Pulmonary artery endothelial cell (primary cell): Measurements from ENCODE around the gene RAD51B. TPM values are rescaled to one million over a fixed set of nuclear protein-coding genes. Genes with fewer than 3 reads are reported as not detected.

Experiments used
- DNase-seq: peaks from one replicate; pipeline ENCODE4 v3.0.0-alpha.2; 2011; ENCODE audit warnings: low read depth, low spot score
- total RNA-seq: library from RNA; depleted of rRNA; stranded (reverse); fragments of >200 nt; gene quantifications from 2 replicates; pipeline ENCODE4 v1.2.3, GENCODE V29; 2014

The RAD51B gene
- total RNA-seq, 1 donor from 2014 or later, result 9.8 TPM

DNA sequence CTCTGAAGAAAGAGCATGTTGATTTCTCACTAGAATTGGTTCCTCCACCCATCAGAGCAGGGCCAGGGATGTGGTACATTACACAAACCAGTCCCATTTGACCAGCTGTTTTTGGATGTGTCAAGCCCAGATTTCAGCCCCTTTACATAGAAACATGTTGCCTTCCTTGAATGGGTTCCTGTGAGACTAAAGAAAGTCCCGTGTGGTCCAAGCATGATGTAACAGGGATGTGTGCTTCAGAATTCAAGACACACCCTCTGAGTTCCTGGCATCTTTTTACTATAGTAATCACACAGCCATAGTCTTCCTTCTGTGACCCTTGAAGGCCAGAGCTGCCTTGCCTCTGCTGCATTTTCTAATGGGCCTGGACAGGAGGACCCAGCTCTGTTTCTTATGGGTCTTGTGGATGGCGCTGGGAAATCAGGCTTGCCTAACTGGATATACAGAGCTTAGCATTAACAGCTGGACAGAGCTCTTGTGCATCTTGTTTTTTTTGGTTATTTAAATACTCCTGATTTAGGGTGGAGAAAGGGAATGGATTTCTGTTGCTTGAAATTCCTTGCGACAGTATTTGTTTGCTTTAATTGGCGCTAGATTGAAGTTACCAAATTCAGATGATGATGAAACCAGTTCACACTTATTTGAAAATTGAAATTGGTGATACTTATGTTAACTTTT, 632.3 kb downstream of the RAD51B start:
- DNase-seq, result no peak

DNA sequence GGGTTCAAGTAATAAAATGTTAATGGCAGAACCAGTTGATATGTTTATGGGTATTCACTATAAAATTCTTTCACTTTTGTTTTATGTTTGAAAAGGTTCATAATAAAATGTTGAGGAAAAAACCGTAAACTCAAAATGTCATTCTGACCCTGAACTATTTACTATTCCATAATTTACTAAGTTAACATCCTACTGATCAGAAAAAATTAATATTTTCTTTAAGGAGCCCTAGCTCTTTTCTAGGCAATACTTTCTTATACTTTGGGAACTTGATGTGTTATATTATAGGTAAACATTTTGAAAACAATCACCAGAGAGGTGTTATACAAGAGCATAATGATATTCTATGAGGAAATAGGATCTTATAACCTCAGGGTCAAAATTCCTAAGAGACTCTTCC, 638.7 kb downstream of the RAD51B start:
- no peak for DNase-seq

DNA sequence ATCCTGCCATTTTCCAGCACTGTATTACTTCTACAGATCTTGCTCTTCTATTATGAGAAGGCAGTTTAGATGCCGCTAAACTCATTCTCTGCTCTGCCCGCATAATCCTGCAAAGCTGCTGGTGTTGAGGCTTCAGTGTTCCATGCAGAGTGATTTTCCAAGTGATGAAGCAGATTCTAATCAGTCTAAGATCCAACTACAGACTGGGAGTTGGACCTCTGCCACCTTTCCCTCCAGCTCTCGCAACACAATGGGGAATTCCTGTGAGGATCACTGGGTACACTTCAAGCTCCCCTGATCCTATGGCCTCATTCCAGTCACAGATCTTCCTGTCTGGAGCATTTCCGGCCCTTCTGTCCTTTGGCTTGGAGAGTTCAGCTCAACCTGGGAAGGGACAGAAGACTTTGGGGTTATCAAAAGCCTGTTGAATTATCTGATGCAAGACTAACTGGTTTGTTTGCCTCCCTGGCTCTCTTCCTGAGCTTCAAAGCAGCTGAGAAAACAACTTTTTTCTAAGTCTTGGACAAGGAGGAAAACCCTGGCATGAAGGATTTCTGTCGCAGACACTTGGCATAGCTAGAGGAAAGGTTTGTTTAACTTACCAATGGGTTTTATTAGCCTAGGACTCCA, 639.4 kb downstream of the RAD51B start:
- DNase-seq, result peak; percentile 95

DNA sequence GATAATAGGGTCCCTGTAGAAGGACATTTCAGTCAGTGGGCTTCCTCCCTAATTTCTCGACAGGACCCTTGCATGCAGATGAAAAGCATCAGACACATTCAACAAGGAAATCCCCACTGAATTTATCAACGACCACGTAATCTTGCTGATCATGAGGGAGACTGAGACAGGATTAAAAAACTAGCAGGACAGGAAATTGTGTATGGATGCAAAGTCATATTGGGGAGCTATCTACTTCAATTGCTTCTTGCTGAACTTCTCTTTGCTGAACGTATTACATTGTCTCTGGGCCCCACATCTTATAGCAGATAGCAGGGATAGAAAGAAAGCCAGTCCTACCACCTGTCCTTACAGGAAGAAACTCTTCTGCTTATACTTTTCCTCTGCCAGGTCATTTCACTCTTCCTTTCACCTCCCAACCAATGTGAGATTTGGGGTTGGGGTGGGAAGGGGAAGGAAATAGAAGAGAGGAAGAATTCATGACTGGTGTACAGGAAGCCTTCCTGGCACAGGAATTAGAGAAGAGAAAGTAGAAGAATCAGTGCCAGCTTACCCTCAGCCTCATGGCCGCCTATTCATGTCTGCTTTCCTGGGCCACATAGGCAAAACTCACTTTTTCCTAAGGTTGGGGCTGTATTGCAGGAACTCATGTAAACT, 640.0 kb downstream of the RAD51B start:
- DNase-seq, result no peak

DNA sequence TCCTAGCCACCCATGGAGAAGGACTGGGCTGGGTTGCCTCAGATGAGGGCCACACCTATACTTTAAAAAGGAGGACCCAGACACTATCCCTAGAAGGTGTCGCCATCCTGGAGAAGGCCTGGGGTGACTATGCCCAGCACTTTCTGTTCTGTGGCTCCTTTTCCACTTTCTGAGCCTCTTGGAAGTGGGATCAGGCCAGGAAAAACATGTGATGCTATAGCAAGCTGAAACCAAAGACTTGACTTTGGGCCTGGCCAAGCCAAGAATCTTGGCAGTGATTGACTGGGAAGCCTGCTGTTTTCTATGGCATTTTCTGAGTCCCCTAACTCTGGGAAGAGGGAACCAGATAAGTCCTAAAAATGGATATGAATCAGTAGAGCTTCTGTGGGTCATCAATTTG, 641.0 kb downstream of the RAD51B start:
- DNase-seq, result no peak

DNA sequence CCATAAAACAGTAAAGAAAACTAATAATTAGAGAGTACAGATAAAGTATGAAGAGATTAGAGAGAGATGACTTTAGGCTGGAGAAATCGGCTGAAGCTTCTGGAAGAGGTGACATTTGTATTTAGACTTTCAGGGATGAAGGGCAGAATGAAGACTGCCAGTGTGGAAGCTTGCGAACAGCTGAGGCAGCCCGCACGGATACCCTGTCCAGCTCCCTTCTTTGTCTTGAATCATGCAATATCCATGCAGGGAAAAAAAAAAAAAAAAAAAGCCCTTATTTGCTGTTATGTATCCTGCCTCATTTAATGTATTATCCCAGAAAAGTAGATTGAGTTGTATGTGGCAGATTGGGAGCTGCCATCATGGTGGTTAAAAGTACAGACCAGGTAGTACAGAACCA, 641.5 kb downstream of the RAD51B start:
- DNase-seq, result no peak

DNA sequence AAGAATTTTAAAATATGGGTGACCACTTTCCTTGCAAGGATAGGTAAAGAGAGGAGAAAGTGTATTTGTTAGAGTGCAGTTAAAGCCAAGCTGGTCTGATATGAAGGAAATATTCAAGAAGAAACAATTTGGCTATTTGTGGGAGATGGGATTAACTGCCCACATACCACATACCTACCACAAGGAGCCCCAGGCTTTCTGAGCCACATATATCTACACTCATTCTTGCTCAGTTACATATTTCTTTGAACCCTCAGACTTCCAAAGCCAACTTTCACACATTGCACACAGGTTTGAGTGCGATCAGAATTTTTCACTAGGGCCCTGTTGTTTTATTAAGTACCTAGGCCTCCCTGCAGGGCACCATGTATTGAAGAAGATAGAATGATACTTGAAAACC, 643.1 kb downstream of the RAD51B start:
- DNase-seq, result no peak

DNA sequence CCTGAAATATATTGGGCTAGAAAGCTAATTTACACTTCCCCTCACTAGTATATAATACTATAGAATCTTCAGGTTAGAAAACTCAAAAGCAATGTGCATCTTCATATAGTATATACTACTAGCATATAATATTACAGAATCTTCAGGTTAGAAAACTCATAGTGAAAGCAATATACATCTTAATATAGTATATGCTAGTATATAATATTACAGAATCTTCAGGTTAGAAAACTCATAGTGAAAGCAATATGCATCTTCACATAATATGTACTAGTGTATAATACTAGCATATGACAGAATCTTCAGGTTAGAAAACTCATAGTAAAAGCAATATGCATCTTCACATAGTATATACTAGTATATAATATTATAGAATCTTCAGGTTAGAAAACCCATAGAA, 643.7 kb downstream of the RAD51B start:
- no peak for DNase-seq

DNA sequence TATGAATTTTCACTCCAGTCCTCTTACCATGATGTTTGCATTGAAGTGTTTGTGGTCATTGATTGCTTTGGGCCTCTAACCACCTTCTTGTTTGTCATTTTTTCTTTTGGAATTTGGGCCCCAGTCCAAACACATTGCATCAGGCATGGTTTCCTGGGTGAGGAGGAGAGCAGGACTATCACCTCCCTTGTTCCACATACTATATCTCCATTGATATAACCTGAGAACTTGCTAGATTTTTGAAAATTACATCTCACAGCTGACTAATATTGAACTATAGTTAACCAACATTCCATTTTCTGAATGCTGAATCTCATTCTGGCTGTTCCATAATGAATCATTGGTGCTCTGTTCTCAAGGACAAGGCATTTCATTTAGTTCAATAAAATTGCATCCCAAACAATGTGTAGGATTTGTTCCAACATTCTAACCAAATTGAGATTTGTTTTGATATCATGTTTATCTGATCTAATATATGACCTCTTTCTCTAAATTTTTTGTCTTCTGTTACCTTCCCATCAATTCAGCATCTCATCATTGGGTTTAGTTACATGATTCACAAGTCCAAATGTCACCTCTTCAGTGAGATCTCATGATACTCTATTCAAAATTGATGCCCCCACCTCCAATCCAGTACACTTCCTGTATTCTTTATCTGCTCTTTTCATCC, 644.3 kb downstream of the RAD51B start:
- DNase-seq, result no peak

DNA sequence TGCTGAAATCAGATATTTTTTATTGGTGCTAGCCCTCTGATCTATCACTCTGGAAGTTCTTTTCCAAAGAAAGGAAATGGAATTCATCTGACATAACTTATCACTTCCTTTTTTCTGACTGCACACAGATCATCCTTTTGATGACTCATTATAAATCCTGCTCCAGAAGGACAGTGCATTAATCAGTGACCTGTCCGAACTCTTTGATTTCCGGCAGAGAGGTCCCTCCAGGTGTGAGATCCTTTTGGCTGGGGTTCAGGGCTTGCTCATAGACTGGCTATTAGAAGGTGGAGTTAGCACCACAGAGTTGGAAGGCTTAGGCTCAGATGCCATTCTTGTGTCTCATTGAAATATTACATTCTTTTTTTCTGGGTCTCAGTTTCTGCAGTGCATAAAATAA, 645.1 kb downstream of the RAD51B start:
- no peak for DNase-seq

DNA sequence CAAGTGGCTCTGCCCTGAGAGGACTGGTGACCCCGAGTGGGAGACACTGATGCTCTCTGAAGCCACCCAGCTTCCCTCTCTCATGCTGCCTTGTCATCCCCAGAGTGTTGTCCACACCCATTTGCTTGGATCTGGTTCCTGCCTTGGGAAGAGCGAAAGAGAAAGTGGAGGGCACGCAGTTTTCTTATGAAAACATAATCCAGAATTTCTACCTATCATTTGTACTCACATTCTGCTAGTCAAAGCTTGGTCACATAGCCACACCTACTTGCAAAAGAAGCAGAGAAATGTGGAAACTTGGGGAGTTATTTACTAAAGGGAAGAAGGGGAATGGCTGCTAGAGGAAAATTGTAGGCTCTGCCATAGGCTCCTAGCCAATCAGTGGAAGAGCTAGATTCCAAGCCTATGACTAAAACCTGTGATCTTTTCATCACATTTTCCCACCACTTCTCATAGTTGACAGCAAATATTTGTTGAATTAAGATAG, 647.0 kb downstream of the RAD51B start:
- DNase-seq, result peak; percentile 48

DNA sequence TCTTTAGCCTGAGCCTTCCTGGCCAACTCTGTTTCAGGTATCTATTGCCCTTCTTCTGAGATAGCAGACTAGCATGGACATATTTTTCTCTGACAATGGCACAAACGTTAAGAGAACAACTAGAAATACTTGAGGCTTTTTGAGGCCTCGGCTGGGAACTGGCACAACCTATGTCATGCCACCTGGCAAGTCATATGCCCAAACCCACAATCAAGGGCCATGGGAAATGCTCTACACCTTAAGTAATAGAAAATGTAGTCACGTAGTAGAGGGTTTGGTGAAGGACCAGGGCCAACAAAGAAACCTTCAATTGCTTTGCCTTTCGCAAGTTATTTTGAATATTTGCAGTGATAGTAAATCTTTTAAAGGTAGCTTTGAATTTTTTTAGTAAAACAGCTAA, 647.8 kb downstream of the RAD51B start:
- no peak for DNase-seq

DNA sequence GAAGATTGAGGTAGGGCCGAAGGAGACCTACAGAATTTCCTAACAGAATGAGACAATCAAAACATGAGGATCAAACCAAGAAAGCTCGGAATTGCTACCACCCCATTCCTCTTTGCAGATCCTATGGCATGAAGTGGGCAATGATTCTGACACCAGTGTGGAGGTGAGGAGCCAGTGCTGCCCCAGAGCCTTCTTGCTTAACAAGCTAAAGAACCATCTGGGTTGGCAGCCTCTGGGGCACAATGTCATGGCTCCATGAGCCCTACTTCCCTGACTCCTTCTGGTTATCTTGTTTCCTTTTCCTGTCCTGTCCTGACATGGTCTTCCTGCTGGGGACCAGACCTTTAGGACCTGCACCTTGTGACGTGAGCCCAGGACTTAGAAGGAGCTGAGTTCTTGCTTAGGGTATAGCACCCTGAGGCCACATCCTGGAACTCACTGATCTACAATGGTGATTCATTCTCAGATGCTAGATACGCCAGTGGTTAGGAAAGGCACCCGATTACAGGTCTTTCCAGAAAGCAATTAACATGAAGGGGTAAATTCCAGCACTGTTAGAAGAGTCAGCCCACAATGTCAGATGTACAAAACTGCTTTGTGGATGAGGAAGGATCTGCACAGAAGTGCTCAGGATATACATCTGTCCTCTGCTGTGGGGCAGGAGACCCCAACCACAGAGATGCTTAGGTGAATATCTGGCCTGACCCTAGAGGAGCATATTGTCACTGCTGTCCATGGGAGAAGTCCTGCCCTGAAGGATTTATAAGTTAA, 649.0 kb downstream of the RAD51B start:
- no peak for DNase-seq

DNA sequence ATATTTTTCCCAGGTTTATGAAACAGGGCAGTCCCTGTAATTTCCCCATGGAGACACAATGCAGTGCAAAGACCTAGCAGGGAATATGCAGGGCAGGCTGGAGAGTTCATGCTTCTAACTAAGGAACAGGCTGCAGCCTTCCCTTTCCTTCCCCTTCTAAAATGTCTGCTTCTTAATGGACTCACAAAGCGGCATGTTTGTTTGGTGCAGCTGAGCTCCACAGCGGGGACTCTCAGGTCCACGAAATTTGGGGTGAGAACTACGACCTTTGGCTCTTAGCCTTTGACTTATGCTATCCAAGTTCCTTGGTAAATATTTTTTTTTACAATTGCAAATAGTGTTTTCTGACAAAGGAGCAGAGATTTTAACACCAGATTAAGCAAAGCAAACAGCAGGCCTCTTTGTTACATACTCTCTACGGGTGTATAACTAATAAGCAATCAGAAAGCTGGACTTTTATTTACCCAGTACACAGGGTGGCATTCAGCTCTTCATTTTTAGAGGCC, 649.7 kb downstream of the RAD51B start:
- DNase-seq, result no peak

DNA sequence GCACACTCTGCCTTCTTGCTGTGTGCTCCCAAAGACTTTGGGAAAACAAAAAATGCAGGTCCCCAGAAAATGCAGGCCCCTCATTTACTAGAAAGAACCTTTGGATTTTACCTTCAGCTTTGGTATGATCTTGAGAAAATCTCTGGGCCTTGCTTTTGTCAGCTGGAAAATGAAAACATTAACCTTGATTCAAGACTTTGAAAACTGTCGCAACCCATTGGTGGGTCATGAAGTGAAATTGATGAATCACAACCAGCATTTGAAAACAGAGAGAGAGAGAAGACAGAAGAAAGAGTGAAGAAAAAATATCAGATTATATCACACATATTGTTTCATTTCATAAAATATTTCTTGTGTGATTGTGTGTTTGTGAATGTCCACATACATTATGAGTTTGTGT, 650.8 kb downstream of the RAD51B start:
- no peak for DNase-seq

DNA sequence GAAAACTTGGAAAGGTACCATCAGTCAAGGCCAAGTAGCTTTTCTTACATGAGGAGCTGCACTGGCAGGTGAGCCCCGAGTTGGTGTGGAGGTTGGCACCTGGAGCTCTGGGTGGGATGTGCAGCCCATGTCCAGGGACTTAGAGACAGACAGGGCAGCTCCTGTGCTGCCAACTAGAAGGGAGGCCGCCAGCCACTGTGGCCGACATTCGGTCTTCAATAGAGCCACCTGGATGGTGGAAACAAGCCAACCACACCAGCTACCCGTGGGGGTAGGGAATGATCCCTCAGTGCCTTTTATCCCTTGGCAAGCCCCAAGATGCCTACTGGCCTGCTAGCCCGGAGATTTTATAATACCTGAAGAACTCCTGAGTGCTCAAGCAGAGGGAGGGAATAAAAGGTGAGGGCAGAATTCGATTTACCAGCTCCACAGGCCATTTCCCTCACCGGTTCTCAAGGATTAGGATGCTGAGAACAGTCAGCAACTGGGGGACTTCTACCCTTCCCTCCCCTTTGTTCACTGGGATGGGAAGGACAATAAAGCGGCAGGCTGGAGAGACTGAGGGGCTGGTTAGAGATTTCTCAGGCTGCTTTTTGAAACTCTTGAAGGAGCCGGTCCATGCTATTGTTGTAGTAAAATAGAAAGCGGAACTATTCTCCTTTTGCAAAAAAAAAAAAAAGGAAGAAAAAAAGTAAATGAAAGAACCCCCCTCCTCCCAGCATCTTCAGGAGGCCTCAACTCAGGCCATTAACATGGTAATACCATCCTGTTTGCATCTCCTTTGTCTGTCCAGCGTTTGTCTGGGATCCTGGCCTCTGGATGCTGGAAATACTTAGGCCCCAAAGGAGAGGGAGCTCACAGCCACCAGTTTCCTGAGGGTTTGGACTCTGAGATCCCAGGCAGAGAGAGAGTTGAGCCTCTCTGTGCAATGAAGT, 651.7 kb downstream of the RAD51B start:
- DNase-seq, result no peak

DNA sequence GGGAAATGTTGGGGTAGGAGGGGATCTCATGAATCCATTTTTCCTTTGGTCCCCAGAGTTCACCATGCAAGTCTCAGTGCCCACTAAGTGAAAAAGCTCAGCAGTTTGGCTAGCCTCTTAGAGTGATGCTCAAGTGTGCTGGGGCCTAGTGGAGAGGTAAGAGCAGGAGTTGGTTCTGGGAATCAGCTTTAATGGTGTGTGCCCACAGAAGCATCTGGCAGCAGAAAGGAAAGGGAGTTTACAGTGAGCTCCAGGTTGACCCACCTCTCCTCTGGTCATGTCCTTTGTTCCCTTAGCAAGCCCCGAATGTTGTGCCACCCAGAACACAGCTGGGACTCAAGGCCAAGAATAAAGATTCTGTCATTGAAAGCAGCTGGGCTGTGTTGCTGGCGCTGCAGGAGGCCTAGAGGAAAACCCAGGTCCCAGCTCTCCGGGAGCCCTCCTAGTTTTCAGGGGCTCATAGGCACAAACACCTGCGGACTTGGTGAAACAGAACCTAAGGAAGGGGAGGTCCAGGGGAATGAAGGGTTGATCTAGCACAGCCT, 652.5 kb downstream of the RAD51B start:
- no peak for DNase-seq

DNA sequence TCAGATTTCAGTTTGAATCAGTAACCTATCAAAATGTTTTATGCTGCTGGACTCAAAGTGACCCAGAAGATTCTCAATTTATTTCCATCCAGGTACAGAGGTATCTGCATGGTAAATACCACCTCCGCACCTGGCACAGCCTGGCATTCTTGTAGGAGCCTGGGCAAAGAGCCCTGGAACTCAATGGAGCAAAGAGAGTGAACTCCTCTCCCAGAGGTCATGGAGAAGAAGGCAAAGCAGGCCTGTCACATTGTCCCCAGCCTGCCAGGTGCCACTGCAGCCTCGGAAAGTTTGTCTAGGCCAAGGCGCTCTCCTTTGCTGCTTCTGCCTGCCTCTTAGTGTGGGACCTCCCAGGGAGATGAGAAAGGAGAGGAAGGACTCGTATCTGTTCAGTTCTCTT, 653.5 kb downstream of the RAD51B start:
- no peak for DNase-seq

DNA sequence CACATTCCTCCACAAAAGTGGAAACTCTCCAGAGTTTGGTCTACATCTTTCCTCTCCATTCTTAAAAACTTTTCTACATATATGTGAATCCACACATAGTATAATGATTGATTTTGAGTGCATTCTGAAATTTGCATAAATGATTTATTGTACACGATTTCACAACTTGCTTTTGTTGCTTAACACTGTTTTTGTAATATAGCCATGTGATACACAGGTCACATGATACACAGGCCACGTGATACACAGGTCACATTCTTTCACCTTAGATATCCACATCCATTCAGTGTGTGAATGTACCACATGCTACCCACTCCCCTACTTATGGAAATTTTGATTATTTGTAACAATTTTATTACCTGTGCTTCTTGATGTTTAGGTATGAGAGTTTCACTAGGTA, 654.2 kb downstream of the RAD51B start:
- DNase-seq, result no peak

DNA sequence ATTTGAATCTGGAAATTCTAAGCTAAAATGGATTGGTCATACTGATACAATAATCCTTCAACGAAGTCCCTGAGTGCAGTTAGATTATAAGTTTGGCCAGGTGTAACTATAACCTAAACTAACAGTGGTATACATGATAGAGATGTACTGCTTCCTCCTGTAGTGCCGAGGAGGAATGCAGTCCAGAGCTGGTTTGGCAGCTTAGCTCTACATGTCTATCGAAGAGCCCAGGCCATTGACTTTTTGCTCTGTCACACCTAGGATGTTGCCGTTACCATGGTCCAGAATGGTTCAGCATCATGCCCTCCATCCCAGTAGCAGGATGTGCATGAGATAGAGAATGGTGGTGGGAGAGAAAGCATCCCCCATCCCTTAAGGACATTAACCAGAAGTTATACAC, 655.2 kb downstream of the RAD51B start:
- DNase-seq, result no peak
